Subcutaneous adipose tissue (tissue), 4 donors: Measurements from ENCODE around the gene METTL13. TPM values are rescaled to one million over a fixed set of nuclear protein-coding genes. Genes with fewer than 3 reads are reported as not detected.

Source experiments
- CTCF ChIP-seq: fragments of 450-650 bp; IDR thresholded peaks from one replicate; pipeline ENCODE4 v1.5.1; 2016; ENCODE audit warnings: low read depth, mild to moderate bottlenecking, control low read depth, antibody characterized with exemption, moderate library complexity
- total RNA-seq, 4 donors: library from RNA; depleted of rRNA; stranded (reverse); fragments of >200 nt; gene quantifications; one replicate each; pipeline ENCODE4 v1.1.0, GENCODE V29; 2016

METTL13 gene
- total RNA-seq, 4 donors from 2014 or later: 15.0 to 26.9 (median 22.0) TPM

- no peak for TF ChIP-seq CTCF
Observed at GRCh38 chr1:171814692-171815091, 33.2 kb downstream of the METTL13 start.

- TF ChIP-seq CTCF: no peak
Observed at GRCh38 chr1:171816300-171816901, 34.9 kb downstream of the METTL13 start.

GRCh38 chr1:171817511-171818265, 36.2 kb downstream of the METTL13 start:
- TF ChIP-seq CTCF: no peak

DNA sequence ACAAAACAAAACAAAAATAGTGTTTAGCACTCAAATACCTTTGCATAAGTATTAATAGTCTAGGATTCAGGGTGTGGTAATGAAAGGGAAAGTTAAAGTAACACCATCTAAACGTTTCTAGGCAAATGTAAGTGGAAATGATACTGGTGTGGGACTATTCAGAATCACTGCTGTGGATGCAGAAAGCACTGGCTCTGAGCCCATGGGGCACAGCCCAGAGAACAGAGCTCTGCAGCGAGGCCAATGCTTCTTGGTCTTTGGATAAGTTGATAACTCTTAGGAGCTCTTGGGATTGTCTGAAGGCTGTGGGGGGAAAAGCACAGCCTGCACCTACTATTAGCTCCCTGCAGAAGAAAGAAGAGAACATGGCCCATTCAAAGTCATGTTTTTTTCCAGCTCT, 38.5 kb downstream of the METTL13 start:
- no peak for TF ChIP-seq CTCF

DNA sequence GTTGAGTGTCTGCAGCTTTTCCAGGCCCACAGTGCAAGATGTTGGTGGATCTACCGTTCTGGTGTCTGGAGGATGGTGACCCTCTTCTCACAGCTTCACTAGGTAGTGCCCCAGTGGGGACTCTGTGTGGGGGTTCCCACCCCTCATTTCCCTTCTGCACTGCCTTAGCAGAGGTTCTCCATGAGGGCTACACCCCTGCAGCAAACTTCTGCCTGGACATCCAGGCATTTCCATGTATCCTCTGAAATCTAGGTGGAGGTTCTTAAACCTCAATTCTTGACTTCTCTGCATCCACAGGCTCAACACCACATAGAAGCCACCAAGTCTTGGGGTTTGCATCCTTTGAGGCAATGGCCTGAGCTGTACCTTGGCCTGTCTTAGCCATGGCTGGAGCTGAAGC, 45.5 kb downstream of the METTL13 start:
- no peak for TF ChIP-seq CTCF

- no peak for TF ChIP-seq CTCF
Observed at GRCh38 chr1:171828794-171829193, 47.3 kb downstream of the METTL13 start.

DNA sequence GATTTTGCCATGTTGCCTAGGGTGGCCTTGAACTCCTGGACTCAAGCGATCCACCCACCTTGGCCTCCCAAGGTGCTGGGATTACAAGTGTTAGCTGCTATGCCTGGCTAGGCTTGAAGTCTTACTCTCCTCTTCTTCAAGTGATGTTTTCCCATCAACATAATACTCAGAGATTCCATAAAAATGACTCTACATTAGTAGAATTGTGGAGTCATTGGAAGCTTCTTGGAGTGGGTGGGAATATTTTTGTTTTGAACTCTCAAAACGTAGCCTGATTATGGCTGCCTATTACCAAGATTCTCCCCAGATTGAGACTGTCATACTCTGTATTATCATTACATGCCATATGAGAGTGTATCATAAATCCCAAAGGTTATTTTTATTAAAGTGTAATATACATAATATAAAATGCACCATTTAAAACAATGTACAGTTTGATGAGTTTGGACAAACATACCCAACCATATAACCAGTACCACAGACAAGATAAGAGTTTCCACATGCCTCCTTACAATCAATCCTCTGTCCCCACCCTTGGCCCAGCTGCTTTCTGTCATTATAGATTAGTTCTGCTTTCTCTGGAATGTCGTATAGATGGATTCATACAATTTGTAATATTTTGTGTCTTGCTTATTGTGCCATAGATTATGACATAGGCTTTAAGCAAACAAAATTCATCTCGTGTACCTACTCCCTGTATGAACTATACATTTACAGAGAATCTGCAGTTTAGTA, 51.8 kb downstream of the METTL13 start:
- TF ChIP-seq CTCF: no peak
